CD14-positive monocyte (primary cell): ENCODE results near the gene CCDC150. TPM values are rescaled to one million over a fixed set of nuclear protein-coding genes. Genes with fewer than 3 reads are reported as not detected.

Source experiments
- DNase-seq, 3 donors: peaks; one replicate each; pipeline ENCODE4 v3.0.0-alpha.2; 2011 to 2022
- H2AFZ ChIP-seq: 2 replicates; pipeline ENCODE4 v1.6.0; 2012; ENCODE audit warnings: mild to moderate bottlenecking, low read depth, low read length, inconsistent platforms; ENCODE audit not compliant: insufficient read depth, poor library complexity, severe bottlenecking
- H3K27ac ChIP-seq, 2 donors: 1 replicate in 1 of 2; 2 replicates in 1 of 2; pipeline ENCODE4 v1.5.1; 2012 to 2013; ENCODE audit warnings: low read length in 2 of 2, control low read depth in 1 of 2, inconsistent platforms in 1 of 2, low read depth in 1 of 2, mild to moderate bottlenecking in 1 of 2
- H3K27me3 ChIP-seq, 2 donors: one replicate each; pipeline versions ENCODE4 v1.6.0 to v1.6.1; 2011 to 2013; ENCODE audit warnings: low read length in 2 of 2; ENCODE audit not compliant: control insufficient read depth in 2 of 2, insufficient read depth in 2 of 2
- H3K36me3 ChIP-seq, 2 donors: replicated peaks in 1 of 2; 1 replicate in 1 of 2; 2 replicates in 1 of 2; pipeline versions ENCODE4 v1.5.1 to v1.6.1; 2012 to 2013; ENCODE audit warnings: low read length in 2 of 2, control low read depth in 1 of 2, inconsistent platforms in 1 of 2, mild to moderate bottlenecking in 1 of 2; ENCODE audit not compliant: insufficient read depth in 2 of 2, control insufficient read depth in 1 of 2
- H3K4me1 ChIP-seq, 2 donors: 1 replicate in 1 of 2; 2 replicates in 1 of 2; pipeline versions ENCODE4 v1.5.1 to v1.6.1; 2012 to 2013; ENCODE audit warnings: low read length in 2 of 2, control low read depth in 1 of 2, inconsistent platforms in 1 of 2, mild to moderate bottlenecking in 1 of 2, moderate library complexity in 1 of 2; ENCODE audit not compliant: insufficient read depth in 2 of 2, control insufficient read depth in 1 of 2
- H3K4me2 ChIP-seq: replicated peaks from 2 replicates; pipeline ENCODE3; 2012; ENCODE audit warnings: low read length, moderate library complexity, mild to moderate bottlenecking; ENCODE audit not compliant: poor library complexity, severe bottlenecking; ENCODE audit errors: extremely low read depth
- H3K4me3 ChIP-seq, 3 experiments: fragments of 200-600 bp in 1 of 3; sonication (generic) in 1 of 3; replicated peaks in 1 of 3; 1 replicate in 2 of 3; 2 replicates in 1 of 3; pipeline ENCODE4 v1.5.1; 2011 to 2013; ENCODE audit warnings: low read length in 3 of 3, mild to moderate bottlenecking in 3 of 3, control low read depth in 2 of 3, low read depth in 2 of 3, inconsistent platforms in 1 of 3, moderate library complexity in 1 of 3
- H3K79me2 ChIP-seq: 2 replicates; pipeline ENCODE4 v1.6.0; 2012; ENCODE audit warnings: mild to moderate bottlenecking, control low read depth, inconsistent platforms, low read length, moderate library complexity; ENCODE audit not compliant: insufficient read depth
- H3K9ac ChIP-seq: 2 replicates; pipeline ENCODE4 v1.6.0; 2017; ENCODE audit warnings: low read length, mild to moderate bottlenecking; ENCODE audit not compliant: insufficient read depth, poor library complexity, severe bottlenecking
- H3K9me3 ChIP-seq, 2 donors: replicated peaks in 1 of 2; 1 replicate in 1 of 2; 2 replicates in 1 of 2; pipeline versions ENCODE4 v1.5.1 to v1.6.1; 2012 to 2013; ENCODE audit warnings: low read length in 2 of 2, control low read depth in 1 of 2; ENCODE audit not compliant: control insufficient read depth in 1 of 2, insufficient read depth in 1 of 2
- H4K20me1 ChIP-seq: 2 replicates; pipeline ENCODE4 v1.6.0; 2012; ENCODE audit warnings: mild to moderate bottlenecking, low read length, control low read depth, moderate library complexity; ENCODE audit not compliant: insufficient read depth
- H3K27ac Mint-ChIP-seq, 7 donors: one replicate each; pipeline ENCODE4 v1.8.0; 2020; ENCODE audit warnings: mild to moderate bottlenecking in 7 of 7, mixed read lengths in 7 of 7, moderate library complexity in 6 of 7, inconsistent platforms in 2 of 7
- H3K27me3 Mint-ChIP-seq, 3 donors: one replicate each; pipeline ENCODE4 v1.8.0; 2021 to 2022; ENCODE audit warnings: low read depth in 3 of 3, mild to moderate bottlenecking in 3 of 3, mixed read lengths in 3 of 3, moderate library complexity in 3 of 3, inconsistent platforms in 1 of 3
- H3K36me3 Mint-ChIP-seq, 2 donors: one replicate each; pipeline ENCODE4 v1.8.0; 2020; ENCODE audit warnings: mixed read lengths in 2 of 2, inconsistent platforms in 1 of 2, mild to moderate bottlenecking in 1 of 2
- H3K4me1 Mint-ChIP-seq: one replicate; pipeline ENCODE4 v1.8.0; 2020; ENCODE audit warnings: mild to moderate bottlenecking, mixed read lengths
- H3K4me3 Mint-ChIP-seq, 2 donors: one replicate each; pipeline ENCODE4 v1.8.0; 2020; ENCODE audit warnings: mild to moderate bottlenecking in 2 of 2, mixed read lengths in 2 of 2, moderate library complexity in 1 of 2
- H3K9me3 Mint-ChIP-seq, 7 donors: one replicate each; pipeline ENCODE4 v1.8.0; 2020 to 2022; ENCODE audit warnings: mixed read lengths in 7 of 7, mild to moderate bottlenecking in 6 of 7, moderate library complexity in 6 of 7, inconsistent platforms in 2 of 7
- CTCF ChIP-seq: fragments of 200-600 bp; IDR thresholded peaks from one replicate; pipeline ENCODE4 v1.8.0; 2022; ENCODE audit warnings: antibody characterized with exemption, mild to moderate bottlenecking
- WGBS: methylation state at CpG from one replicate; pipeline ENCODE4 v1.1.5; 2013; ENCODE audit warnings: missing lambda C conversion rate; ENCODE audit not compliant: insufficient coverage; 5-methylcytosine and 5-hydroxymethylcytosine counted together
- intact Hi-C, 2 donors: fragments of 100-400 bp; cut with micrococcal nuclease; formaldehyde crosslinking; loops; one replicate each; pipeline versions ENCODE4 v1.15.0 to v1.15.1; 2023
- polyA plus RNA-seq, 3 donors: library from polyadenylated mRNA; depleted of rRNA in 1 of 3; unstranded in 2 of 3; stranded (reverse) in 1 of 3; fragments of 300-500 nt in 2 of 3; fragments of >200 nt in 1 of 3; fragmentation: Illumina TruSeq in 2 of 3; gene quantifications; 1 replicate in 2 of 3; 2 replicates in 1 of 3; pipeline ENCODE4 v1.2.3, GENCODE V29; 2012 to 2021

The CCDC150 gene
- polyA plus RNA-seq, 3 donors = 0.09 TPM; not detected in 2

- Mint-ChIP-seq H3K27me3 (peaks cover 0 to 4% (median 3%) of the 10 kb centered on the region in 3 donors), H3K27ac (no peak overlapping the region), H3K9me3 (peaks cover 0 to 10% (median 3%) of the 10 kb centered on the region in 7 donors), H3K4me3 (no peak overlapping the region), H3K36me3 (no peaks in the 10 kb centered on the region), H3K4me1 (no peaks in the 10 kb centered on the region)
- H3K79me2 ChIP-seq = no peaks in the 10 kb centered on the region
- H3K9ac ChIP-seq = no peak overlapping the region
- H3K9me3 ChIP-seq = no peaks in the 10 kb centered on the region
- no peak for DNase-seq
- no peak overlapping the region for H2AFZ ChIP-seq
- intact Hi-C loops = no loop called here
- TF ChIP-seq CTCF = no peak
- no peaks in the 10 kb centered on the region for H3K36me3 ChIP-seq
- 94% methylated on average over 2 of the region's 2 CpGs for WGBS
- no peaks in the 10 kb centered on the region for H4K20me1 ChIP-seq
- no peak overlapping the region for H3K27ac ChIP-seq
- no peaks in the 10 kb centered on the region for H3K4me1 ChIP-seq
- no peak overlapping the region for H3K4me3 ChIP-seq
- no peaks in the 10 kb centered on the region for H3K27me3 ChIP-seq
- H3K4me2 ChIP-seq = no peak overlapping the region
Observed at GRCh38 chr2:196609806-196610205, 29.7 kb upstream of the CCDC150 start.

GRCh38 chr2:196610796-196611195 is 28.7 kb upstream of the CCDC150 start:
- Mint-ChIP-seq H3K27ac (no peak overlapping the region), H3K4me1 (no peaks in the 10 kb centered on the region), H3K36me3 (no peaks in the 10 kb centered on the region), H3K4me3 (no peak overlapping the region), H3K9me3 (peaks cover 0 to 10% (median 3%) of the 10 kb centered on the region in 7 donors), H3K27me3 (peaks cover 1 to 4% (median 3%) of the 10 kb centered on the region in 3 donors)
- intact Hi-C loops = no loop called here
- Histone ChIP-seq H2AFZ (no peak overlapping the region), H3K27ac (no peak overlapping the region), H3K4me1 (no peaks in the 10 kb centered on the region), H3K27me3 (no peaks in the 10 kb centered on the region), H3K79me2 (no peaks in the 10 kb centered on the region), H3K36me3 (no peaks in the 10 kb centered on the region), H3K9me3 (no peaks in the 10 kb centered on the region), H3K4me3 (no peak overlapping the region), H4K20me1 (no peaks in the 10 kb centered on the region), H3K9ac (no peak overlapping the region), H3K4me2 (no peak overlapping the region)
- TF ChIP-seq CTCF = no peak
- no CpG with 5 or more reads among the region's 3 CpGs for WGBS
- no peak for DNase-seq
